NB4 (cell line): Measurements from ENCODE around the gene POC1A.

Source experiments
- POLR2A ChIP-seq: IDR thresholded peaks from 2 replicates; pipeline ENCODE4 v1.6.1; 2011; ENCODE audit warnings: mild to moderate bottlenecking; ENCODE audit not compliant: insufficient read length; ENCODE audit errors: extremely low read depth
- TF ChIP-seq, protein P1 (sequence below): IDR thresholded peaks from one replicate; pipeline ENCODE4 v1.5.1; 2012; ENCODE audit warnings: low read depth, low read length
- TF ChIP-seq, protein P2 (sequence below): IDR thresholded peaks from 2 replicates; pipeline ENCODE4 v1.6.1; 2011; ENCODE audit warnings: low read depth, low read length

DNA sequence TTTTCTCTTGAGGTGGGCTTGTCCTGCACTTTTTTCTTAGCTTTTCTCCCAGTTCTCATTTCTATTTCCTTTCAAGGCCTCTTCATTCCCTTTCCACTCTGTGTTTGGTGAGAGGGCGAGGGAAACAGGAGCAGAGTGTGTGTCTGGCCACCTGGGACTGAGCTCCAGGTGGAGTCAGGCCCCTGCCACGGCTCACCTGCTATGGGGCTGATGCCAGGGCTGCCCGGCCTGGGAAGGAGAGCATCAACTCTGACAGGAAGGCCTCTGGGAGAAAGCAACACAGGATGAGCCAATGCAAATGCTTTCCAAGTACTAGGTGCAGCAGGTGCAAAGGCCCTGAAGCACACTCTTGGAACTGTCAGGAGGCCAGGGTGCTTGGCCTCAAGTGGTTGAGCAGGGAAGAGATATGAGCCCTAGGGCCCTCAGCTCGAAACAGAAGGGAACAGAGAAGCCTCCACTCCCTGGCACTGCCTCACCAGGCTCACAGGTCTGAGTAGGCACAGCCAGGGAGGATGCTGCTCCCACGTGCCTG lies 70.6 kb downstream of the POC1A start:
- no peak for TF ChIP-seq POLR2A
- TF ChIP-seq, protein P1, sequence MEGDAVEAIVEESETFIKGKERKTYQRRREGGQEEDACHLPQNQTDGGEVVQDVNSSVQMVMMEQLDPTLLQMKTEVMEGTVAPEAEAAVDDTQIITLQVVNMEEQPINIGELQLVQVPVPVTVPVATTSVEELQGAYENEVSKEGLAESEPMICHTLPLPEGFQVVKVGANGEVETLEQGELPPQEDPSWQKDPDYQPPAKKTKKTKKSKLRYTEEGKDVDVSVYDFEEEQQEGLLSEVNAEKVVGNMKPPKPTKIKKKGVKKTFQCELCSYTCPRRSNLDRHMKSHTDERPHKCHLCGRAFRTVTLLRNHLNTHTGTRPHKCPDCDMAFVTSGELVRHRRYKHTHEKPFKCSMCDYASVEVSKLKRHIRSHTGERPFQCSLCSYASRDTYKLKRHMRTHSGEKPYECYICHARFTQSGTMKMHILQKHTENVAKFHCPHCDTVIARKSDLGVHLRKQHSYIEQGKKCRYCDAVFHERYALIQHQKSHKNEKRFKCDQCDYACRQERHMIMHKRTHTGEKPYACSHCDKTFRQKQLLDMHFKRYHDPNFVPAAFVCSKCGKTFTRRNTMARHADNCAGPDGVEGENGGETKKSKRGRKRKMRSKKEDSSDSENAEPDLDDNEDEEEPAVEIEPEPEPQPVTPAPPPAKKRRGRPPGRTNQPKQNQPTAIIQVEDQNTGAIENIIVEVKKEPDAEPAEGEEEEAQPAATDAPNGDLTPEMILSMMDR = no peak
- TF ChIP-seq, protein P2, sequence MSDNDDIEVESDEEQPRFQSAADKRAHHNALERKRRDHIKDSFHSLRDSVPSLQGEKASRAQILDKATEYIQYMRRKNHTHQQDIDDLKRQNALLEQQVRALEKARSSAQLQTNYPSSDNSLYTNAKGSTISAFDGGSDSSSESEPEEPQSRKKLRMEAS = no peak
